Measurements from ENCODE around the gene LYPD3. TPM values are rescaled to one million over a fixed set of nuclear protein-coding genes. Genes with fewer than 3 reads are reported as not detected.

Gene LYPD3
- polyA plus RNA-seq, 1 of the 3 experiments (the other 2 are of a cell fraction): 4.2 TPM

GRCh38 chr19:43412441-43412840 lies 53.0 kb downstream of the LYPD3 start:
- Histone ChIP-seq H3F3A (replicated peaks; ENCODE audit: insufficient read depth) (no peaks in the 10 kb centered on the region), H3K9me3 (no peaks in the 10 kb centered on the region), H3K9me2 (no peaks in the 10 kb centered on the region), H2AFZ (ENCODE audit: low read depth) (no peak overlapping the region), H3K79me2 (ENCODE audit: insufficient read depth) (no peaks in the 10 kb centered on the region), H3K4me3 (ENCODE audit: low read depth in 2 of 2, low read length in 1 of 2) (no peak overlapping the region), H4K20me1 (ENCODE audit: insufficient read depth) (no peaks in the 10 kb centered on the region), H3K4me1 (ENCODE audit: control insufficient read depth in 1 of 2, insufficient read depth in 2 of 2, low read depth in 1 of 2, low read length in 1 of 2) (no peaks in the 10 kb centered on the region), H3K36me3 (replicated peaks in 1 of 2; ENCODE audit: control insufficient read depth in 1 of 2, insufficient read depth in 2 of 2, low read length in 1 of 2) (no peaks in the 10 kb centered on the region), H3K27ac (ENCODE audit: low read depth in 2 of 2, low read length in 1 of 2) (no peak overlapping the region), H3K27me3 (ENCODE audit: insufficient read depth) (peaks cover 9% of the 10 kb centered on the region), H3K9ac (no peak overlapping the region), H3K4me2 (no peak overlapping the region)
- ChIA-PET POLR2A (no interaction called here), CTCF (interaction anchor here (1.4 kb wide), 1 partner anchor 20 kb away, joined by 4 read pairs; no protein-coding TSS in a partner anchor)
- TF ChIP-seq, protein P1, sequence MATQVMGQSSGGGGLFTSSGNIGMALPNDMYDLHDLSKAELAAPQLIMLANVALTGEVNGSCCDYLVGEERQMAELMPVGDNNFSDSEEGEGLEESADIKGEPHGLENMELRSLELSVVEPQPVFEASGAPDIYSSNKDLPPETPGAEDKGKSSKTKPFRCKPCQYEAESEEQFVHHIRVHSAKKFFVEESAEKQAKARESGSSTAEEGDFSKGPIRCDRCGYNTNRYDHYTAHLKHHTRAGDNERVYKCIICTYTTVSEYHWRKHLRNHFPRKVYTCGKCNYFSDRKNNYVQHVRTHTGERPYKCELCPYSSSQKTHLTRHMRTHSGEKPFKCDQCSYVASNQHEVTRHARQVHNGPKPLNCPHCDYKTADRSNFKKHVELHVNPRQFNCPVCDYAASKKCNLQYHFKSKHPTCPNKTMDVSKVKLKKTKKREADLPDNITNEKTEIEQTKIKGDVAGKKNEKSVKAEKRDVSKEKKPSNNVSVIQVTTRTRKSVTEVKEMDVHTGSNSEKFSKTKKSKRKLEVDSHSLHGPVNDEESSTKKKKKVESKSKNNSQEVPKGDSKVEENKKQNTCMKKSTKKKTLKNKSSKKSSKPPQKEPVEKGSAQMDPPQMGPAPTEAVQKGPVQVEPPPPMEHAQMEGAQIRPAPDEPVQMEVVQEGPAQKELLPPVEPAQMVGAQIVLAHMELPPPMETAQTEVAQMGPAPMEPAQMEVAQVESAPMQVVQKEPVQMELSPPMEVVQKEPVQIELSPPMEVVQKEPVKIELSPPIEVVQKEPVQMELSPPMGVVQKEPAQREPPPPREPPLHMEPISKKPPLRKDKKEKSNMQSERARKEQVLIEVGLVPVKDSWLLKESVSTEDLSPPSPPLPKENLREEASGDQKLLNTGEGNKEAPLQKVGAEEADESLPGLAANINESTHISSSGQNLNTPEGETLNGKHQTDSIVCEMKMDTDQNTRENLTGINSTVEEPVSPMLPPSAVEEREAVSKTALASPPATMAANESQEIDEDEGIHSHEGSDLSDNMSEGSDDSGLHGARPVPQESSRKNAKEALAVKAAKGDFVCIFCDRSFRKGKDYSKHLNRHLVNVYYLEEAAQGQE (IDR thresholded peaks at IDR 0.05; ENCODE audit: low read depth, low read length): no peak
- no peak for TF ChIP-seq MXI1 (IDR thresholded peaks at IDR 0.05; ENCODE audit: low read depth, low read length)
- no peak for TF ChIP-seq RFX5 (IDR thresholded peaks at IDR 0.05; ENCODE audit: low read length)
- TF ChIP-seq, protein P2, sequence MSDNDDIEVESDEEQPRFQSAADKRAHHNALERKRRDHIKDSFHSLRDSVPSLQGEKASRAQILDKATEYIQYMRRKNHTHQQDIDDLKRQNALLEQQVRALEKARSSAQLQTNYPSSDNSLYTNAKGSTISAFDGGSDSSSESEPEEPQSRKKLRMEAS (IDR thresholded peaks at IDR 0.05; ENCODE audit: low read depth): no peak
- WGBS (ENCODE audit: low lambda C conversion rate): 16% methylated on average over 6 of the region's 6 CpGs
- DNase-seq: no peak

Other genes starting within 250 kb of the LYPD3 start
- 0.72 and 1.0 TPM in 2 replicates for gene PSG9, start 196.1 kb downstream of the LYPD3 start, polyA plus RNA-seq (2012; rRNA removed)
- 0.54 and 0.88 TPM in 2 replicates for gene CD177, start 111.9 kb downstream of the LYPD3 start, polyA plus RNA-seq (2012; rRNA removed)
- gene TEX101, start 50.7 kb downstream of the LYPD3 start, polyA plus RNA-seq (2012; rRNA removed): 0.07 and 0.32 TPM in 2 replicates
- 10.9 and 15.6 TPM in 2 replicates for gene PHLDB3, start 39.1 kb upstream of the LYPD3 start, polyA plus RNA-seq (2012; rRNA removed)
- 74.9 and 86.2 TPM in 2 replicates for gene ETHE1, start 61.6 kb upstream of the LYPD3 start, polyA plus RNA-seq (2012; rRNA removed)
- gene ZNF575, start 67.6 kb upstream of the LYPD3 start, polyA plus RNA-seq (2012; rRNA removed): 0.31 and 1.0 TPM in 2 replicates
- gene XRCC1, start 109.9 kb upstream of the LYPD3 start, polyA plus RNA-seq (2012; rRNA removed): 24.7 and 30.3 TPM in 2 replicates
- 5.5 and 6.5 TPM in 2 replicates for gene PINLYP, start 110.2 kb upstream of the LYPD3 start, polyA plus RNA-seq (2012; rRNA removed)
- gene IRGQ, start 130.5 kb upstream of the LYPD3 start, polyA plus RNA-seq (2012; rRNA removed): 8.4 and 10.8 TPM in 2 replicates
- 12.8 and 13.6 TPM in 2 replicates for gene ZNF576, start 131.0 kb upstream of the LYPD3 start, polyA plus RNA-seq (2012; rRNA removed)
- gene SRRM5, start 146.5 kb upstream of the LYPD3 start, polyA plus RNA-seq (2012; rRNA removed): 0.15 and 0.19 TPM in 2 replicates
- 60.9 and 79.5 TPM in 2 replicates for gene ZNF428, start 154.0 kb upstream of the LYPD3 start, polyA plus RNA-seq (2012; rRNA removed)
- gene CADM4, start 174.2 kb upstream of the LYPD3 start, polyA plus RNA-seq (2012; rRNA removed): 21.4 and 28.9 TPM in 2 replicates
- gene PLAUR, start 204.6 kb upstream of the LYPD3 start, polyA plus RNA-seq (2012; rRNA removed): 249 and 299 TPM in 2 replicates

Data from SK-N-SH (cell line).